Ishikawa (cell line): ENCODE data around the gene RBKS.

Experiments
- CEBPB ChIP-seq: IDR thresholded peaks from 2 replicates; pipeline ENCODE4 v1.6.1; 2012
- CREB1 ChIP-seq: IDR thresholded peaks from 2 replicates; pipeline ENCODE4 v1.6.1; 2012; ENCODE audit warnings: low read depth
- EGR1 ChIP-seq: IDR thresholded peaks from 2 replicates; pipeline ENCODE4 v1.6.1; 2012
- EP300 ChIP-seq: IDR thresholded peaks from 2 replicates; pipeline ENCODE4 v1.6.1; 2012; ENCODE audit warnings: borderline replicate concordance
- FOXM1 ChIP-seq: IDR thresholded peaks from 2 replicates; pipeline ENCODE4 v1.6.1; 2012; ENCODE audit warnings: low read depth, borderline replicate concordance
- NFIC ChIP-seq: IDR thresholded peaks from 2 replicates; pipeline ENCODE4 v1.6.1; 2012
- RAD21 ChIP-seq: IDR thresholded peaks from 2 replicates; pipeline ENCODE4 v1.6.1; 2012; ENCODE audit warnings: low read depth
- REST ChIP-seq: IDR thresholded peaks from 2 replicates; pipeline ENCODE4 v1.6.1; 2012; ENCODE audit warnings: low read depth, mild to moderate bottlenecking
- TAF1 ChIP-seq: IDR thresholded peaks from 2 replicates; pipeline ENCODE4 v1.6.1; 2012; ENCODE audit warnings: low read depth, mild to moderate bottlenecking
- TCF12 ChIP-seq: IDR thresholded peaks from 2 replicates; pipeline ENCODE4 v1.6.1; 2012; ENCODE audit warnings: low read depth
- TEAD4 ChIP-seq: IDR thresholded peaks from 2 replicates; pipeline ENCODE4 v1.6.1; 2012
- YY1 ChIP-seq: IDR thresholded peaks from 2 replicates; pipeline ENCODE4 v1.6.1; 2012; ENCODE audit warnings: low read depth
- ZBTB7A ChIP-seq: IDR thresholded peaks from 2 replicates; pipeline ENCODE4 v1.6.1; 2012; ENCODE audit warnings: low read depth
- TF ChIP-seq, protein P1 (sequence below): IDR thresholded peaks from 2 replicates; pipeline ENCODE4 v1.6.1; 2012
- TF ChIP-seq, protein P2 (sequence below): IDR thresholded peaks from 2 replicates; pipeline ENCODE4 v1.6.1; 2012

RBKS gene

DNA sequence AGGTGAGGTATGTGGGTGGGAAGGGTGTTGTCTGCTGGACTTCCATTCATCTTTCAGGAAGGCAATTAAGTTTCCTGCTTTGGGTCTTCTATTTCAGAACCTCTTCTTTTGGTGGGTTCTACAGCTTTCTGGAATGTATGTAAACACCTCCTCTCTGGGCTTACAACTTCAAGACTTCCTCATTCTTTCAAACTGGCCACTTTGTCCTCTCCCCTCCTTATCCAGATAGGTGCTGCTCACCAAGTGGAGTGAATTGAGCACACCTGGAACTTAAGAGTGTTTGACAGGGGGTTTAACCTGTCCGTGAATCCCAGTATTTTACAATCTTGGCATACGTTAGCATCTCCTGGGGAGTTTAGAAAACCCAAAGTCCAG is 123.9 kb downstream of the RBKS start:
- TF ChIP-seq, protein P1, sequence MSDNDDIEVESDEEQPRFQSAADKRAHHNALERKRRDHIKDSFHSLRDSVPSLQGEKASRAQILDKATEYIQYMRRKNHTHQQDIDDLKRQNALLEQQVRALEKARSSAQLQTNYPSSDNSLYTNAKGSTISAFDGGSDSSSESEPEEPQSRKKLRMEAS, result no peak
- TF ChIP-seq CEBPB (no peak), TAF1 (no peak), CREB1 (no peak), TEAD4 (no peak), FOXM1 (no peak), REST (no peak), ZBTB7A (no peak), YY1 (no peak), EP300 (no peak), NFIC (no peak), EGR1 (no peak)

DNA sequence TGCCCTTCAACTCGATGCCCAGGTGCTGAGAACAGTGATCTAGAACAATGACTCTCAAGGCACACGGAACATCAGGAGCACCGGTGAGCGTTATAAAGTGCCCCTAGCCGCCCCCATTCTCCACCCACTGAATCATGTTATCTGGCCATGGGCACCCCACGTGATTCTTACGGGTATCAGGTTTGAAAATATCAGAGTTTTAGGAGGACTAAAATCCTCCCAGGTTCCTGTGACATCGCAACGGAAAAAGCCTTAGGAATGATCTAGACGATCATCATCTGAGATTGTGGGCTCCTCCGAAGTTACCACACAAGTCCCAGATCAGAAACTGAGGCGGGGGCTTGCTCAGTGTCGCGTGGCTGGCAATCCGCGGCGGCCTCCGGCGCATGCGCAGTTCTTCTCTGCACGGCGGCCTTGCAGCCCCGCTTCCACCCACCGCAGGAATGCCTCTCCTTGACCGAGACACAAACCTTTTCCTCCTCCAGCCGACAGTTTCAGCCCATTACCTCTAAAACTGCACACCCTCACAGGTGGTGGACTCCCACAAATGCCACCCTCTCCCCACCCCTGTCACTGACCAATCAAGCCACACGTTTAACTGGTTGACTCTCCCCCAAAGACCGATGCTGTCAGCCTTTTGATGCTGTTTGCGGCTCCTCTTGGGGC is 124.4 kb downstream of the RBKS start:
- TF ChIP-seq TCF12 (no peak), TEAD4 (peak; percentile 80), NFIC (no peak), TAF1 (peak; percentile 39; the same call in 1 of the 2 replicates), FOXM1 (no peak), REST (no peak), RAD21 (no peak), EGR1 (no peak), CEBPB (no peak), YY1 (no peak), CREB1 (no peak), ZBTB7A (0 out of 2 replicates have a peak, but pooled peaks have one; percentile 41), EP300 (no peak)
- TF ChIP-seq, protein P1, result peak; percentile 84
- TF ChIP-seq, protein P2, sequence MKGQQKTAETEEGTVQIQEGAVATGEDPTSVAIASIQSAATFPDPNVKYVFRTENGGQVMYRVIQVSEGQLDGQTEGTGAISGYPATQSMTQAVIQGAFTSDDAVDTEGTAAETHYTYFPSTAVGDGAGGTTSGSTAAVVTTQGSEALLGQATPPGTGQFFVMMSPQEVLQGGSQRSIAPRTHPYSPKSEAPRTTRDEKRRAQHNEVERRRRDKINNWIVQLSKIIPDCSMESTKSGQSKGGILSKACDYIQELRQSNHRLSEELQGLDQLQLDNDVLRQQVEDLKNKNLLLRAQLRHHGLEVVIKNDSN, result peak; percentile 81

- TF ChIP-seq TAF1, result no peak
- TF ChIP-seq FOXM1, result no peak
- TF ChIP-seq, protein P2, result no peak
- TF ChIP-seq, protein P1, result no peak
- no peak for TF ChIP-seq CREB1
- no peak for TF ChIP-seq NFIC
- TF ChIP-seq RAD21, result no peak
- TF ChIP-seq CEBPB, result no peak
- no peak for TF ChIP-seq REST
- TF ChIP-seq EP300, result no peak
- TF ChIP-seq EGR1, result no peak
- TF ChIP-seq TEAD4, result no peak
- TF ChIP-seq TCF12, result no peak
- no peak for TF ChIP-seq ZBTB7A
- no peak for TF ChIP-seq YY1
Measured at GRCh38 chr2:27763907-27764267, 126.3 kb downstream of the RBKS start.
